Activated effector memory CD4-positive, alpha-beta T cell treated with Interleukin-2 at 50 U/mL for 16 hours (primary cell): ENCODE data around the gene CAMK1G.

Source experiments
- DNase-seq: peaks from one replicate; pipeline ENCODE4 v3.0.0-alpha.2; 2020

CAMK1G gene

DNA sequence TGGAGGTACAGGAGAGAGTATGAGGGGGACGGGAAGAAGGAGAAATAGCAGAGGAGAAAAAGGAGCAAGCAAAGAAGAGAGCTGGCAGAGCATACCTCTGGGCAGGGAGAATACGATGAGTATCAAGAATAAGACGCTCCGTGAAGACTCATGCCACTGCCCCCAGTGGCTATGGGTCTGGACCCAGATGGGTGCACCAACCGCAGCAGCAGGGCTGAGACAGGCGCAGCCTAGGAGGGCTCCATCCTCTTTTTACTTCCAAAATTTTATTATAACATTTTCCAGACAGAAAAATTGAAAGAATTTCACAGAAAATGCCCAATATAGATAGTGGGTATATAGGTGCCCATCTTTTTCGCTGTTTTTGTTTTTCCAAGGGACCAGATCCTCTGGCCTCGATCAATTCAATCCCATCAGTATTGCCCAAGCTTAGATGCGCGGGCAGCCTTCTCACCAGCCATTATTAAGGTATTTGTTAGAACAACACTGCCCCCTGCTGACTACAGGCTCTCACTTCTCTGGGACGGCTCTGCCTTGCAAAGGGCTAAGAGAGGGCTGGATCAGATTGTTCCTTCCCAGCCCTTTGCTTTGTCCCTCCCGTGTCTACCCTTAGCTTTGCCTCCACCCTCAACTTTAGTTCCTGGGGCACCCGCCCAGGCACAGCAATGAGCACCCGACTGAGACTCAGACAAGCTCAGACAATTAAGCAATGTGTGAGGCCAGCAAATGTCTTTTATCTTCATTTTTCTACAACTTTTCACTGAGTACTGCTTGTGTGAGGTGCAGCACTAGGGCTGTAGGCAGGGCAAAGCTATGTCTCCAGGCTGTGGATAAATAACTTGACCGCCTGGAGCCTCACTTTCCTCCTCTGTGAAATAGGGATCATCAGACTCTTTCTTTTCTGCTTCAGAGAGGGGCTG, 17.5 kb upstream of the CAMK1G start:
- peak; percentile 42 for DNase-seq

DNA sequence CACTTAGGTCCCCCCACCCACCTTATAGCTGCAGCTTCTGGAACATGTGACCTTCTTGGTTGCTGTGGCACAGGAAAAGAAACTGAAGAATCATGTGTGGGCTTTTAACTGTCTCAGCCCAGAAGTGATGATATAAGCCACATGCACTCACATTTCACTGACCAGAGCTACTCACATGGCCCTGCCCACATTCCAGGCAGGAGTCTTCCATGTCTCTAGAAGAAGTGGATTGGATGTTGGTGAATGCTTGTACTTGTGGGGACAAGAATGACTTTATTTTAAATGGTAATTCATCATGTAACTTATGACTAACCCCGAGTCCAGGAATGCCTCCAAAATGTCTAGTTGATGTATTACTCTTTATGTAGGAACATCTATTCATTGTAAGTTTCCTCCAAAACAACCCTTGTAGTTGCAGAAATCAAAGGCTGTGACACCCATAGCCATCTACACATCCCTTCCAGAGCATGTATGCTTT, 15.8 kb upstream of the CAMK1G start:
- no peak for DNase-seq

GRCh38 chr1:209569455-209570207, 13.9 kb upstream of the CAMK1G start:
- DNase-seq = peak; percentile 52

- no peak for DNase-seq
Measured at GRCh38 chr1:209570743-209571142, 12.8 kb upstream of the CAMK1G start.

GRCh38 chr1:209576392-209577197, 6.9 kb upstream of the CAMK1G start:
- DNase-seq = peak; percentile 49

DNA sequence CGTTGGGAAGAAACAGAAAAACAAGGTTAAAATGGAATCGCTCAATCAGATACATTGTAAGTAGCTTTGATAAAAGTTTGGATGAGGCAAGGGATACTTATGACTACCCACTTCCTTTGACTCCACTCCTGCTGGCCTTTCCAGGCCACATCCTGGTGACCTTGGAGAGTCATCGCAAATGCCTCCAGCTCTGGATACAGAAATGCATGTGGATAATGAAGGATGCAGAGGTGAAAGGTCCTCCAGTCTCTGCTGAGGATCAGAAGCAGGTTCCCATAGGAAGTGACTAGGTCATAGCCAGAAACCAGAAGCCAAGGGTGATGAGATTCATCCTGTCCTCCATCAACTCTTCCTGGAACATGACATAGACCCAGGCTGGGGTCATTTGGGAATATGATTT, 6.2 kb upstream of the CAMK1G start:
- DNase-seq = no peak

DNA sequence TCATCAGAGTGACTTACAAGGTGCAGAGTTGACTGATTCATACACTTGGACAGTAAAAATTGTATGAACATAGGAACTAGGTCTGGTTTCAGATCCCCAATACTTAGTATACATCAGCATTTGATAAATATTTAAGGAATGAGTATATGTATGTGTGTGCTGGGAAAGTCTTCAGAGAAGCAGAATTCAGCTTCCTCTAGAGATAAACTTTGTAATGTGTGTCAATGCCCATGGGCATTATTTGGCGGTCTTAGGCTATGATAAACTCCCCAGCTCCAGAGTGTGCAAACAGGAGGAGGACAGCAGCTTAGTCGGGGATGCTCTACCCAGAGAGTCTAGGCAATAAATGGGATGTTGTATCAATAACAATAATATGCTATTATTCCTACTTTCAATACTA, 2.9 kb upstream of the CAMK1G start:
- no peak for DNase-seq

DNA sequence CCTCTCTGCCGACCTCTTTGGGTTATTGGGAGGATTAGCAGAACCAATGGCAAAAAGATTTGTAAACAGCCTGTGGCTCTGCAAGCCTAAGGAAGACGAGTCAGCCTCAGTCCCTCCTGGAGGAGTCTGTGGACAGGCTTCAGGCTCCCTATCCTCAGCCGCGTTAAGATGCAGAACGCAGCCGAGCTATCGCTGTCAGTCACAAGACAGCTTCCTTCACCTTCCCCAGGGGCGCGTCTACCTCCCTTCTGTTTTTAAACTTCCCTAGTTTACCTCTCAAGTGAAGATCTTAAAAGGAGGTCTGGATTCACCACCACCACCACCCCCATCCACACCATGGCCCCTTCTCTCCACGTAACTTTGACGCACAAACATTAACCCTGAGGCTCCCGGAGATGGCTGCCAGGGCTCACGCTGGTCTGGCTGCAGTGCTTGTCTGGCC, 738 bp downstream of the CAMK1G start:
- DNase-seq = no peak

DNA sequence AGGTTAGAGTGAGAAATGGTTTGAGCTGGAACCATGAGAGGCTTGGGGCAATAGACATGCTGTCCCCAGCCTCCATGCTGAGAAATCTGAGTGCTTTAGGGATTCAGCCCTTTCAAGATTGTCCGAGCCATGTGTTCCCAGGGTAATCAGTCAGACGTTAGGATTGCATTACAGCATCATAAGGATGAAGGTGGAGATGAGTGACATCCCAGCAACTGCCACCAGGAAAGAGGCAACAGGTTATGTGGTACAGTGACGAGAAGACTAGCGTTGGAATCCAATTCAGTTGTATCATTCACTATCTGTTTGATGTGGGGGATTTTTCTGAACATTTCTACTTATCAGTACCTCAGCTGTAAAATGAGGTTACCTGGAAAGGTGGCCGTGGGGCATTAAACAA, 1.7 kb downstream of the CAMK1G start:
- no peak for DNase-seq

DNA sequence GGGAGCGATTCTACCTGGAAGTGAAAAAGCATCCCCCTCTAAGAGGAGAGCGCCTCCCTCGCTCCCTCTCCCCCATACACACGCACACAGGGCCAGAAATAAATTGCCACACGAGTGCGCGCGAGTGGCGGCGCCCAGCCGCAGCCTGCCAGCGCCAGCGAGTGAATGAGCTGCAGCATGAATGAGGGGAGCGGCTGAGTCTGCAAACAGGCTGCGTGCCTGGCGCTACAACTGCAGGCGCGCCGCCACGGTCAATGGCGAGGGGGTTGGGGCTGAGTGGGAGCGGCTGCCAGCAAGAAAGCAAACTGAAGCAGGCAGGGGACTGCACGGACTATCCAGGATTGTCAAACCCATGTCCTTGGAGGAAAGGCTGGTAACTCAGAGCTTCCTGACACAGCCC, 2.2 kb downstream of the CAMK1G start:
- DNase-seq = no peak

DNA sequence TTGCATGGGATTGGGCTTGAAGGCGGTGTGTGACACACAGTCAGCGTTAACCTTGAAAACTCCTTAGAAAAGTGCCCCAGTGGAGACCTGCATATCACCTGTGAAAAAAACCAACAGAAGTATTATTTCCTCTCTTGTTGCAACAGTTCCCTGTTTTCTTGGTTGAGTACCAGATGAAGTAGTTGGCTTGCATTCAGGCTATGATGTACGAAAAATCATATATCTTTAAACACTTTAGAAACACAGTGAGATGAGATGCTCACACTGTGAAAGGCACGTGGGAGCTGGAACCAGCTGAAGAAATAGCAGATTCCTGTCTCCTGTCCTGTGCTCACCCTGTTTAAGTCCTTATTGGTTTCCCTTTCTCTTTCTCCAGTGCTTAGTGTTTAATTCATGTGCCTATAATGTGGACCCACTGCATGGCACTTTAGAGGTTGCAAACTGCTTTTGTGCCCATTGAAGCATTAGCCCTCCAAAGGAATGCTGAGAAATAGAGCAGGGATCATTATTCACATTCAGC, 2.8 kb downstream of the CAMK1G start:
- no peak for DNase-seq

- no peak for DNase-seq
Measured at GRCh38 chr1:209587789-209588188, 4.3 kb downstream of the CAMK1G start.

DNA sequence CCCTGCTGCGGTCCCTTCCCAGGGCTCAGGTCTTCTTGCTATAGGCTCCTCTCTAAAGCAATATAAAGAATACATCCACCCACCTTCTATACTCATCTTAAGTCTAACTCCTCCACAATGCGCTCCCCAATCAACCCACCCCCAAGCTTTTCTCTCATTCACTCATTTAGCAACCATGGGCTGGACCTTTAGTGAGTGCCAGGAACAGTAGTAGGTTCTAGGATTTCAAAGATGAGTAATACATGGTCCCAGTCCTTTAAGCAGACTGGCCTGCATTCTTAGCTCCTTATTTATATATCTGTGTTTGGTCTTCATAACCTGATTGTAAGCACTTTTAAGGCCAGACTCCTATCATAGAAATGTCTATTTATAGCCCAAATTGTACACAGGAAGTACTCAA, 5.9 kb downstream of the CAMK1G start:
- no peak for DNase-seq

GRCh38 chr1:209589863-209590262, 6.3 kb downstream of the CAMK1G start:
- DNase-seq = no peak

DNA sequence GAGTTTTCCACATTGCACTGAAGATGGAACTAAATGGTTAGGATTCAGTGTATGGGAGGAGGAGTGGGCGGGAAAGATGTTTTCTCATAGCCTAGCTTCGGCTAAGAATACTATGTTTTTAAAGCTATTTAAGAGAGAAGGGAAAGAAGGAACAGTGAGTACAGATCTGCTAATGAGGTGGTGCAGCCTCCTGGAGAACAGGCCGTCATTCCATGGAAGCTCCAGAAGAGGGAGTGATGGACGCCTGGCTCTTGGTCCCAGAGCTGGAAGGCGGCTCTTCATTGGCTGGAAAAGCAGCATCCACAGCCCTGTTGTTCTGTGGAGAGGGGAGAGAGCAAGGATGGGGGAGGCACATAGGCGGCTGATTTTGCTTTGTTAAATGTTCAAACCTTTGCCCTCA, 6.9 kb downstream of the CAMK1G start:
- DNase-seq = no peak

DNA sequence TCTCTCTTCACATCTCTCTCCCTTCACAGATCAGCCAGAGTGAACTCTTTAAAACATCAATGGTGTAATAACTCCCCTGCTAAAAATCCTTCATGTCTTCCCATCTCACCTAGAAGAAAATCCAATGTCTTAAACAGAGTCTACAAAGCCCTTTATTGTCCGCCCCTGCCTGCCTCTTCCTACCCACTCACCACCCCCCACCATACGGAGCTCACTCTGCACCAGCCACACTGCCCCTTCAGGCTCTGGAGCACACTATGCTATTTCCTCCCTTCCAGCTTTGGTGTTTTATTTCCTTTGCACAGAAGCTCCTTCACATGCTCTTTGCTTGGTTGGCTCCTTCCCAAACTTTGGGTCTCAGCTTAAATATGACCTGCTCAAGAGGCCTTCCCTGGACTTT, 10.2 kb downstream of the CAMK1G start:
- no peak for DNase-seq

DNA sequence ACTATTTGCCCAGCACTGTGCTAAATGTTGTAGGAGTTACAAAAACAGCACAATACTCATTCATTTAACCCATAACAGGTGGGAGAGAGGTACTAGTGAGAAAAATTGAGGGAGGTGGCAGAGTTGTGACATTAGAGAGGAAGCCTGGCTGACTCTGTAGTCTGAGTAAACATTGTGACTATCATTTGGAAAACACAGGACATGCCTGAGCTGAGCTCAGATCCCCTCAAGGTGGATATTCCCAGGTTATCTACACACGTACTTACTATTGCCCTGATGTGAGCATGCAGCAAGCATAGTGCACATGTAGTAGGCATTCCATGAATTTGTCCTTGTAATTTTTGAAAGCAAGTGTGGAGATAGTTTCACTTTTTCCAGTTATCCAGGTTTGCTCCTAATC, 10.9 kb downstream of the CAMK1G start:
- no peak for DNase-seq

GRCh38 chr1:209595028-209595427, 11.5 kb downstream of the CAMK1G start:
- no peak for DNase-seq

DNA sequence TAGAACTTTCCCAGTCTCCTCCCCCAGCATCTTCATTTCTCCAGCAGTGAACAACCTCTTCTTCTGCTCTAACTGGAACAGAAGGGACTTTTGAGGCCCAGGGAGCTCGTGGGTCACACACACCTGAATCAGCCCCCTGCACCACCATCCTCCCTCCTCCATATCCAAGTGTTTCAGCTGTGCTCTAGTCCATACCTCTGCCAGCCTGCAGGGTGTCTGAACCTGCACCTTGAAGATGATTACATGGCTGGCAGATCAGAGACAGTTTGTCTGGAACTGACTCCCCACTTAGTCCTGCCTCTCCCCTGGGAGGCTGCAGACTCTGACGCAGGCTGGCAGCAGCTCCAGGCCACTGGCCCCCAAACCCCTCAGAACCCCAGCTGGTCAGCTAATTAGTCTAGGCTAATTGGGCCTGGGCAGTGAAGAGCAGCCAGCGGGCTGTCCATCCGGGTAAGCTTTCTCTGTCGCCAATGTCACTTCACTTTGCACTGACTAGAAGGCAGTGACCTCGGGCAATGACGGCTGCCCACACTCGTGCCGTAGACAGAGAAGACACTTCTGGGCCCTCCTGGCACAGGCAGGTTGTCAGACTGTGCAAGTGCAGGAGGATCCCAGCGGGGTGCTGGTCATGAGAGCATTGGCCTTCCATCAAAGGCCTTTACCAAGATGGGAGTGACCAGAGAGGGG, 12.2 kb downstream of the CAMK1G start:
- no peak for DNase-seq

- DNase-seq = no peak
Measured at GRCh38 chr1:209597499-209597898, 14.0 kb downstream of the CAMK1G start.

- no peak for DNase-seq
Measured at GRCh38 chr1:209598227-209598626, 14.7 kb downstream of the CAMK1G start.

DNA sequence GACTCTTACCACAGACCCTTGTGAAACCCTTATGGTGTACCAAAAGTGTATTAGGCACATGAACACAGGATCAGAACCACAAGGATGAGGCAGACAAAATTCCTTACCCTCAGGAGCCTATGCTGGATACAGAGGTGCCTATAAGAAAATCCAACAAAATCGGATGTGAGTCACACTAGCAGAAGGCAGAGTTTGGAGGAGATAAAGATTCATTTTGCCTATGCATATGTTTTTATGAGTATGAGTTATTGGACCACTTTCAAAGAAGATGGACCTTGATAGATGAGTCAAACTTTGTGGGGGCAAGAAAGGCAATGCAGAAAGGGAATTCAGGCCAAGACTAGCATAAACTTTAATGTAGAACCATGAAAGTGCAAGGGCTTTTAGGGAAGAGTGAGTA, 17.0 kb downstream of the CAMK1G start:
- DNase-seq = no peak
